WERI-Rb-1 (cell line): ENCODE results near the gene WWC1.
A peak's percentile ranks its signal among the peaks of the same experiment; 100 is the strongest.

Experiments used
- DNase-seq: peaks from one replicate; pipeline ENCODE4 v3.0.0-alpha.2; 2020
- H3K27ac ChIP-seq: fragments of 250-450 bp; sonication (Bioruptor Pico); 2 replicates; pipeline ENCODE4 v1.5.1; 2020; ENCODE audit warnings: mild to moderate bottlenecking, moderate library complexity
- H3K27me3 ChIP-seq: fragments of 250-450 bp; sonication (Bioruptor Pico); 2 replicates; pipeline ENCODE4 v1.5.1; 2021; ENCODE audit warnings: mild to moderate bottlenecking, low read depth, moderate library complexity; ENCODE audit not compliant: insufficient read depth, severe bottlenecking
- H3K36me3 ChIP-seq: fragments of 250-450 bp; sonication (Bioruptor Pico); 2 replicates; pipeline ENCODE4 v1.5.1; 2020; ENCODE audit warnings: mild to moderate bottlenecking, moderate library complexity
- H3K4me3 ChIP-seq: 2 replicates; pipeline ENCODE4 v1.5.1; 2011; ENCODE audit warnings: low read depth, mild to moderate bottlenecking, control low read depth, low read length
- H3K9me3 ChIP-seq: fragments of 250-450 bp; sonication (Bioruptor Pico); 2 replicates; pipeline ENCODE4 v1.5.1; 2021; ENCODE audit warnings: mild to moderate bottlenecking, moderate library complexity; ENCODE audit not compliant: severe bottlenecking
- CTCF ChIP-seq: IDR thresholded peaks from 2 replicates; pipeline ENCODE4 v1.5.1; 2011; ENCODE audit warnings: low read depth, mild to moderate bottlenecking, control low read depth, inconsistent platforms, low read length

The WWC1 gene

GRCh38 chr5:168317521-168318147, 26.2 kb downstream of the WWC1 start:
- no peak overlapping the region for H3K4me3 ChIP-seq
- H3K27ac ChIP-seq = peak overlapping the region; percentile 41
- peak; percentile 61 for DNase-seq
- H3K36me3 ChIP-seq = peaks cover 4% of the 10 kb centered on the region; the same call in 1 of the 2 replicates
- no peaks in the 10 kb centered on the region for H3K27me3 ChIP-seq
- no peaks in the 10 kb centered on the region for H3K9me3 ChIP-seq
- TF ChIP-seq CTCF = no peak

- no peak for TF ChIP-seq CTCF
- no peak for DNase-seq
- Histone ChIP-seq H3K27ac (no peak overlapping the region; the same call in 1 of the 2 replicates), H3K9me3 (no peaks in the 10 kb centered on the region), H3K4me3 (no peak overlapping the region), H3K27me3 (no peaks in the 10 kb centered on the region), H3K36me3 (peaks cover 4% of the 10 kb centered on the region; the same call in 1 of the 2 replicates)
These were observed 26.8 kb downstream of the WWC1 start for GRCh38 chr5:168318240-168318639.

GRCh38 chr5:168319774-168320173, 28.3 kb downstream of the WWC1 start:
- no peak for TF ChIP-seq CTCF

GRCh38 chr5:168320805-168321204, 29.4 kb downstream of the WWC1 start:
- Histone ChIP-seq H3K27me3 (no peaks in the 10 kb centered on the region), H3K36me3 (peaks cover 4% of the 10 kb centered on the region; the same call in 1 of the 2 replicates), H3K4me3 (no peak overlapping the region), H3K9me3 (no peaks in the 10 kb centered on the region), H3K27ac (peak overlapping the region; percentile 26)
- TF ChIP-seq CTCF = no peak
- DNase-seq = no peak

More at GRCh38 chr5:168319774-168320173, 28.3 kb downstream of the WWC1 start:
- peaks cover 4% of the 10 kb centered on the region; the same call in 1 of the 2 replicates for H3K36me3 ChIP-seq
- H3K27ac ChIP-seq = no peak overlapping the region
- no peaks in the 10 kb centered on the region for H3K27me3 ChIP-seq
- H3K9me3 ChIP-seq = no peaks in the 10 kb centered on the region
- no peak overlapping the region for H3K4me3 ChIP-seq
- no peak for DNase-seq

GRCh38 chr5:168324859-168325630, 33.6 kb downstream of the WWC1 start:
- Histone ChIP-seq H3K36me3 (no peaks in the 10 kb centered on the region), H3K4me3 (no peak overlapping the region), H3K27ac (no peak overlapping the region), H3K27me3 (no peaks in the 10 kb centered on the region), H3K9me3 (no peaks in the 10 kb centered on the region)
- no peak for DNase-seq
- no peak for TF ChIP-seq CTCF
